HG03280 (cell line): ENCODE data around the gene FN1.
A peak's percentile ranks its signal among the peaks of the same experiment; 100 is the strongest.

Source experiments
- ATAC-seq: cut with Tn5 transposase; IDR thresholded peaks from one replicate; pipeline ENCODE4 v1.9.1; 2021; ENCODE audit warnings: mild to moderate bottlenecking, moderate library complexity; ENCODE audit not compliant: unreplicated experiment

Gene FN1

GRCh38 chr2:215442401-215442787 is 6.5 kb upstream of the FN1 start:
- ATAC-seq: no peak

GRCh38 chr2:215441560-215442400 is 5.9 kb upstream of the FN1 start:
- no peak for ATAC-seq

GRCh38 chr2:215439980-215440512 is 4.2 kb upstream of the FN1 start:
- ATAC-seq: no peak

- no peak for ATAC-seq
These were observed 3.5 kb upstream of the FN1 start for GRCh38 chr2:215439404-215439803.

- ATAC-seq: no peak
These were observed 1.7 kb upstream of the FN1 start for GRCh38 chr2:215437614-215438013.

GRCh38 chr2:215436705-215437565 is 1.1 kb upstream of the FN1 start:
- ATAC-seq: peak; percentile 26

GRCh38 chr2:215435280-215435869 is 493 bp downstream of the FN1 start:
- peak; percentile 17 for ATAC-seq

GRCh38 chr2:215434447-215435279 is 1.2 kb downstream of the FN1 start:
- no peak for ATAC-seq

- ATAC-seq: no peak
These were observed 2.9 kb downstream of the FN1 start for GRCh38 chr2:215432759-215433594.

GRCh38 chr2:215431778-215432758 is 3.8 kb downstream of the FN1 start:
- no peak for ATAC-seq

GRCh38 chr2:215431290-215431689 is 4.6 kb downstream of the FN1 start:
- ATAC-seq: no peak

GRCh38 chr2:215430528-215431187 is 5.2 kb downstream of the FN1 start:
- ATAC-seq: no peak

GRCh38 chr2:215429424-215429823 is 6.4 kb downstream of the FN1 start:
- ATAC-seq: no peak

- ATAC-seq: no peak
These were observed 7.6 kb downstream of the FN1 start for GRCh38 chr2:215428060-215428910.

GRCh38 chr2:215427585-215427984 is 8.3 kb downstream of the FN1 start:
- no peak for ATAC-seq

- ATAC-seq: no peak
These were observed 10.7 kb downstream of the FN1 start for GRCh38 chr2:215425021-215425782.
